GM18867 (cell line): Measurements from ENCODE around the gene ZNF473.
"Not testable (repeated sequence)": the region's sequence is repeated elsewhere in the genome, so short reads cannot be mapped to it uniquely, and the experiment has no call there.

Source experiments
- ATAC-seq: cut with Tn5 transposase; IDR thresholded peaks from one replicate; pipeline ENCODE4 v1.9.1; 2021; ENCODE audit warnings: mild to moderate bottlenecking, moderate library complexity; ENCODE audit not compliant: unreplicated experiment

The ZNF473 gene

GRCh38 chr19:50047671-50048070 is 21.9 kb downstream of the ZNF473 start:
- no peak for ATAC-seq

- ATAC-seq = no peak
Measured at GRCh38 chr19:50050406-50051227, 24.8 kb downstream of the ZNF473 start.

- ATAC-seq = not testable (repeated sequence)
Measured at GRCh38 chr19:50051228-50051895, 25.6 kb downstream of the ZNF473 start.

GRCh38 chr19:50051964-50052363 is 26.2 kb downstream of the ZNF473 start:
- no peak for ATAC-seq

- no peak for ATAC-seq
Measured at GRCh38 chr19:50053119-50053518, 27.3 kb downstream of the ZNF473 start.

GRCh38 chr19:50058425-50058824 is 32.6 kb downstream of the ZNF473 start:
- no peak for ATAC-seq

- no peak for ATAC-seq
Measured at GRCh38 chr19:50059045-50059444, 33.2 kb downstream of the ZNF473 start.

GRCh38 chr19:50060107-50060506 is 34.3 kb downstream of the ZNF473 start:
- ATAC-seq = no peak

- ATAC-seq = no peak
Measured at GRCh38 chr19:50061650-50062049, 35.8 kb downstream of the ZNF473 start.

GRCh38 chr19:50065938-50066337 is 40.1 kb downstream of the ZNF473 start:
- no peak for ATAC-seq

- no peak for ATAC-seq
Measured at GRCh38 chr19:50067575-50067974, 41.8 kb downstream of the ZNF473 start.

GRCh38 chr19:50068382-50068781 is 42.6 kb downstream of the ZNF473 start:
- not testable (repeated sequence) for ATAC-seq

GRCh38 chr19:50075076-50075475 is 49.3 kb downstream of the ZNF473 start:
- ATAC-seq = not testable (repeated sequence)

- not testable (repeated sequence) for ATAC-seq
Measured at GRCh38 chr19:50075644-50076372, 50.0 kb downstream of the ZNF473 start.

- not testable (repeated sequence) for ATAC-seq
Measured at GRCh38 chr19:50076581-50077355, 51.0 kb downstream of the ZNF473 start.

GRCh38 chr19:50079014-50079413 is 53.2 kb downstream of the ZNF473 start:
- ATAC-seq = not testable (repeated sequence)

- ATAC-seq = not testable (repeated sequence)
Measured at GRCh38 chr19:50084440-50084839, 58.6 kb downstream of the ZNF473 start.

GRCh38 chr19:50087153-50087552 is 61.3 kb downstream of the ZNF473 start:
- ATAC-seq = not testable (repeated sequence)

- not testable (repeated sequence) for ATAC-seq
Measured at GRCh38 chr19:50090706-50091105, 64.9 kb downstream of the ZNF473 start.

GRCh38 chr19:50091786-50092185 is 66.0 kb downstream of the ZNF473 start:
- ATAC-seq = not testable (repeated sequence)

- not testable (repeated sequence) for ATAC-seq
Measured at GRCh38 chr19:50092597-50092996, 66.8 kb downstream of the ZNF473 start.
